Measurements from ENCODE around the gene CRNKL1. TPM values are rescaled to one million over a fixed set of nuclear protein-coding genes. Genes with fewer than 3 reads are reported as not detected.

CRNKL1 gene
- total RNA-seq, 1 donor from 2014 or later, result 22.4 TPM

GRCh38 chr20:20073801-20074371 lies 21.6 kb upstream of the CRNKL1 start:
- TF ChIP-seq CTCF (IDR thresholded peaks at IDR 0.05; ENCODE audit: insufficient read depth, low read length, poor library complexity, severe bottlenecking), result no peak
- Histone ChIP-seq H3K36me3 (ENCODE audit: control insufficient read depth, insufficient read depth, low read length) (no peaks in the 10 kb centered on the region), H3K27me3 (ENCODE audit: control insufficient read depth, insufficient read depth, low read length) (peaks cover under 1% of the 10 kb centered on the region), H3K4me3 (ENCODE audit: low read depth, low read length) (no peak overlapping the region)
- DNase-seq (ENCODE audit: low read depth), result no peak

GRCh38 chr20:20070871-20071726 lies 18.8 kb upstream of the CRNKL1 start:
- H3K36me3 ChIP-seq (ENCODE audit: control insufficient read depth, insufficient read depth, low read length), result no peaks in the 10 kb centered on the region
- no peaks in the 10 kb centered on the region for H3K27me3 ChIP-seq (ENCODE audit: control insufficient read depth, insufficient read depth, low read length)
- no peak for DNase-seq (ENCODE audit: low read depth)
- H3K4me3 ChIP-seq (ENCODE audit: low read depth, low read length), result no peak overlapping the region
- no peak for TF ChIP-seq CTCF (IDR thresholded peaks at IDR 0.05; ENCODE audit: insufficient read depth, low read length, poor library complexity, severe bottlenecking)

GRCh38 chr20:20065361-20065760 lies 13.1 kb upstream of the CRNKL1 start:
- no peak overlapping the region for H3K4me3 ChIP-seq (ENCODE audit: low read depth, low read length)
- H3K27me3 ChIP-seq (ENCODE audit: control insufficient read depth, insufficient read depth, low read length), result no peaks in the 10 kb centered on the region
- DNase-seq (ENCODE audit: low read depth), result no peak
- no peaks in the 10 kb centered on the region for H3K36me3 ChIP-seq (ENCODE audit: control insufficient read depth, insufficient read depth, low read length)
- TF ChIP-seq CTCF (IDR thresholded peaks at IDR 0.05; ENCODE audit: insufficient read depth, low read length, poor library complexity, severe bottlenecking), result no peak

- DNase-seq (ENCODE audit: low read depth), result no peak
- no peaks in the 10 kb centered on the region for H3K36me3 ChIP-seq (ENCODE audit: control insufficient read depth, insufficient read depth, low read length)
- H3K27me3 ChIP-seq (ENCODE audit: control insufficient read depth, insufficient read depth, low read length), result no peaks in the 10 kb centered on the region
- H3K4me3 ChIP-seq (ENCODE audit: low read depth, low read length), result no peak overlapping the region
- TF ChIP-seq CTCF (IDR thresholded peaks at IDR 0.05; ENCODE audit: insufficient read depth, low read length, poor library complexity, severe bottlenecking), result no peak
These were observed 11.9 kb upstream of the CRNKL1 start for GRCh38 chr20:20063941-20064702.

GRCh38 chr20:20060234-20060998 lies 8.2 kb upstream of the CRNKL1 start:
- Histone ChIP-seq H3K36me3 (ENCODE audit: control insufficient read depth, insufficient read depth, low read length) (no peaks in the 10 kb centered on the region), H3K27me3 (ENCODE audit: control insufficient read depth, insufficient read depth, low read length) (no peaks in the 10 kb centered on the region), H3K4me3 (ENCODE audit: low read depth, low read length) (no peak overlapping the region)
- TF ChIP-seq CTCF (IDR thresholded peaks at IDR 0.05; ENCODE audit: insufficient read depth, low read length, poor library complexity, severe bottlenecking), result no peak
- no peak for DNase-seq (ENCODE audit: low read depth)
